Naive thymus-derived CD4-positive, alpha-beta T cell (primary cell): ENCODE data around the gene FBXL4. TPM values are rescaled to one million over a fixed set of nuclear protein-coding genes. Genes with fewer than 3 reads are reported as not detected.

ENCODE experiments used
- ATAC-seq: fragments of 150-1000 bp; cut with Tn5 transposase; 2 replicates; pipeline ENCODE4 v1.10.0; 2021; ENCODE audit warnings: mild to moderate bottlenecking, moderate library complexity
- CTCF ChIA-PET: fragments of 350-600 bp; sonication (Branson Sonifier 250); formaldehyde crosslinking; loops from one replicate; lab custom pipeline; 2021; ENCODE audit warnings: antibody characterized with exemption; lab: Charles Lee
- POLR2A ChIA-PET: fragments of 350-600 bp; sonication (Branson Sonifier 250); formaldehyde crosslinking; loops from one replicate; lab custom pipeline; 2021; ENCODE audit warnings: antibody characterized with exemption, inconsistent platforms; lab: Charles Lee
- DNase-seq, 9 donors: peaks; one replicate each; pipeline versions ENCODE4 v3.0.0 to v3.0.0-alpha.2; 2020 to 2022; ENCODE audit warnings: mixed read lengths in 1 of 9
- H3K27ac ChIP-seq: one replicate; pipeline ENCODE4 v1.7.0; 2013; ENCODE audit warnings: mild to moderate bottlenecking, low read depth, low read length, moderate library complexity
- H3K27me3 ChIP-seq, 2 donors: one replicate each; pipeline ENCODE4 v1.7.0; 2013; ENCODE audit warnings: low read length in 2 of 2, mild to moderate bottlenecking in 2 of 2, moderate library complexity in 2 of 2; ENCODE audit not compliant: control insufficient read depth in 2 of 2, insufficient read depth in 2 of 2
- H3K36me3 ChIP-seq, 3 experiments: 1 replicate in 2 of 3; 2 replicates in 1 of 3; pipeline ENCODE4 v1.7.0; 2013; ENCODE audit warnings: low read length in 3 of 3, mild to moderate bottlenecking in 3 of 3, moderate library complexity in 1 of 3; ENCODE audit not compliant: insufficient read depth in 3 of 3, control insufficient read depth in 2 of 3
- H3K4me1 ChIP-seq, 2 donors: one replicate each; pipeline ENCODE4 v1.7.0; 2013; ENCODE audit warnings: low read length in 2 of 2, mild to moderate bottlenecking in 2 of 2, moderate library complexity in 1 of 2; ENCODE audit not compliant: control insufficient read depth in 2 of 2, insufficient read depth in 2 of 2
- H3K4me3 ChIP-seq: 2 replicates; pipeline ENCODE4 v1.7.0; 2013; ENCODE audit warnings: mild to moderate bottlenecking, low read length
- H3K9me3 ChIP-seq, 3 experiments: 1 replicate in 2 of 3; 2 replicates in 1 of 3; pipeline ENCODE4 v1.7.0; 2013; ENCODE audit warnings: low read length in 3 of 3; ENCODE audit not compliant: control insufficient read depth in 2 of 3
- H3K27ac Mint-ChIP-seq, 9 donors: one replicate each; pipeline ENCODE4 v1.8.0; 2020 to 2022; ENCODE audit warnings: mixed read lengths in 9 of 9, mild to moderate bottlenecking in 8 of 9, moderate library complexity in 5 of 9, inconsistent platforms in 2 of 9
- H3K27me3 Mint-ChIP-seq, 5 donors: one replicate each; pipeline ENCODE4 v1.8.0; 2021 to 2022; ENCODE audit warnings: mixed read lengths in 5 of 5, mild to moderate bottlenecking in 1 of 5
- H3K36me3 Mint-ChIP-seq, 5 donors: one replicate each; pipeline ENCODE4 v1.8.0; 2020 to 2022; ENCODE audit warnings: mixed read lengths in 5 of 5, mild to moderate bottlenecking in 3 of 5, inconsistent platforms in 1 of 5
- H3K4me1 Mint-ChIP-seq, 7 donors: one replicate each; pipeline ENCODE4 v1.8.0; 2020 to 2022; ENCODE audit warnings: mixed read lengths in 7 of 7, mild to moderate bottlenecking in 3 of 7, inconsistent platforms in 1 of 7
- H3K4me3 Mint-ChIP-seq, 10 donors: one replicate each; pipeline ENCODE4 v1.8.0; 2020 to 2022; ENCODE audit warnings: mild to moderate bottlenecking in 10 of 10, mixed read lengths in 10 of 10, moderate library complexity in 6 of 10, inconsistent platforms in 2 of 10
- H3K9me3 Mint-ChIP-seq, 11 donors: one replicate each; pipeline ENCODE4 v1.8.0; 2020 to 2022; ENCODE audit warnings: mixed read lengths in 11 of 11, mild to moderate bottlenecking in 4 of 11, inconsistent platforms in 1 of 11, moderate library complexity in 1 of 11
- intact Hi-C, 2 donors: fragments of 100-400 bp; cut with micrococcal nuclease; formaldehyde crosslinking; loops; one replicate each; pipeline ENCODE4 v1.15.1; 2023
- polyA plus RNA-seq, 2 donors: library from polyadenylated mRNA; unstranded; fragments of 300-500 nt; fragmentation: Illumina TruSeq; gene quantifications; one replicate each; pipeline ENCODE4 v1.2.3, GENCODE V29; 2021
- total RNA-seq, 6 experiments: library from RNA in 5 of 6; stranded (reverse) in 5 of 6; gene quantifications; 1 replicate in 5 of 6; 2 replicates in 1 of 6; pipeline ENCODE4 v1.2.3 and lab custom pipeline; 2021 to 2026

The FBXL4 gene
- total and polyA plus RNA-seq, 7 experiments from 2014 or later = 9.2 to 24.3 (median 13.5) TPM

DNA sequence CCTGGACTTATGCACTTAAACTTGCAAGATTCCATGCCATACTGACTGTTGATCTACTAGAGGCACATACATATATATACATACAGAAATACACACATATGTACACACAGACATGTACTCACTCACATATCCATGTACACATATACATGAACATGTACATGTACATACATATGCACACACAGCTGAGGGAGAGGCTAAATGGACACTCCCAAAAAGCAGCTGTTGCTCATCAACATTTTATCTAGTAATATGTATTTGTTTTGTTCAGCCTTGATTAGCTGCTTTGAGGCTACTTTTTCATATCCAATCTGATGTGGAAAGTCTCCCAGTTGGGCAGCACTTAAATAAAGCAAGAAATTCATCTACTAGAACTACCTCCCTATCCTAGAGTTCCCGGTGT lies 33.7 kb upstream of the FBXL4 start:
- intact Hi-C loops = no loop called here
- ATAC-seq (no peak), DNase-seq (no peak)
- H3K27ac ChIP-seq = no peak overlapping the region
- Mint-ChIP-seq H3K36me3 (no peaks in the 10 kb centered on the region), H3K27ac (no peak overlapping the region), H3K27me3 (peaks cover 9 to 18% (median 17%) of the 10 kb centered on the region in 5 donors), H3K9me3 (no peaks in the 10 kb centered on the region), H3K4me3 (no peak overlapping the region), H3K4me1 (peaks cover 0 to 6% (median 3%) of the 10 kb centered on the region in 7 donors)
- H3K4me1 ChIP-seq = no peaks in the 10 kb centered on the region
- H3K36me3 ChIP-seq = no peaks in the 10 kb centered on the region
- H3K4me3 ChIP-seq = no peak overlapping the region
- POLR2A ChIA-PET = no interaction called here
- H3K27me3 ChIP-seq = peaks cover 0 to 8% of the 10 kb centered on the region in 2 donors
- H3K9me3 ChIP-seq = no peaks in the 10 kb centered on the region
- CTCF ChIA-PET = no interaction called here

DNA sequence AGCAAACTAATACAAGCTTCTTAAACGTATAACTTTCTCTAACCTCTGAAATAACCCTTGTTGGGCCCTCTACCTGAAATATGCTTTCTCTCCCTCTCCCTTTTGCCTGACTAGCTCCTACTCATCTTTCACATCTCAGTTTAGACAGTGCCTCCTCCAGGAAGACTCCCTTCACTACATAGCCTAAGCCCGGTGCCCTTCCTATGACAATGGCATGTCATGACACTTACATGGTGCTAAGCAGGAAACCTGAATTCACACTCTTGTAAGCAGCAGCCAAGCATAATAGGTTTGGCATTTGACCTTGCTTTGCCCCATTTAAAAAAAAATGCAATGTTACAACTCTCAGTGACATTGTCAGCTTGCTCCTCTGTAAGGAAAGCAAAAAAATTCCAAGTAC lies 33.1 kb upstream of the FBXL4 start:
- Mint-ChIP-seq H3K4me1 (peaks cover 0 to 6% (median 3%) of the 10 kb centered on the region in 7 donors), H3K9me3 (no peaks in the 10 kb centered on the region), H3K27me3 (peaks cover 6 to 14% (median 13%) of the 10 kb centered on the region in 5 donors), H3K27ac (no peak overlapping the region), H3K4me3 (no peak overlapping the region), H3K36me3 (no peaks in the 10 kb centered on the region)
- H3K4me3 ChIP-seq = no peak overlapping the region
- DNase-seq (no peak), ATAC-seq (no peak)
- no peaks in the 10 kb centered on the region for H3K9me3 ChIP-seq
- no peak overlapping the region for H3K27ac ChIP-seq
- H3K27me3 ChIP-seq = peaks cover 0 to 6% of the 10 kb centered on the region in 2 donors
- no peaks in the 10 kb centered on the region for H3K36me3 ChIP-seq
- ChIA-PET CTCF (no interaction called here), POLR2A (no interaction called here)
- intact Hi-C loops = no loop called here
- H3K4me1 ChIP-seq = no peaks in the 10 kb centered on the region

DNA sequence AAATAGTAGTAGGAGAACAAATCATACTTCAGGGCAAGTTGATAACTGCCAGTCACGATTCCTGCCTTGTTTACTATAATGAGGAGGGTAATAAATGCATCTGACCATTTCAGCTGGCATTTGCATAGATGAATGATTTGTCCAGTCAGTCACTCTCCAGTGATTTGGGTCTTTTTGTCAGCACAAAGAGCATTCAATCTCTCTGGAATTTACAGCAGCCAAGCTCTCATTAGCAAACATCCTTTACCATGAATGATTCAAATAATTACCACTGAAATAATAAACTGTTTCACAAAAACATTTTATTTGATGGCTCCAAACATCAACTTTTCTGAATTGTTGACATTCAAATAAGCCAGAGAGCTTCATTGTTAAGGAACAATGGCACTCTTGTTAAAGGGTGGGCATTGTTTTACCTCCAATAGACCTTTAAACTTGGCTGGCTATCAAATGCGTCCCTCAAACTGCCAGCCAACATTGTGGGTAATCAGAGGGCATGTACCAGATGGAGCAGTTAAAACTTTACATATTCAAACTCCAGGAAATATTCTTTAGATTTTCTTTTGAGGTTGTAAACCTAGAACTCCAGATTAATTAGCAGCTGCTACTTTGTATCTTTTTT lies 30.0 kb upstream of the FBXL4 start:
- Histone ChIP-seq H3K9me3 (no peaks in the 10 kb centered on the region), H3K36me3 (no peaks in the 10 kb centered on the region), H3K27me3 (no peaks in the 10 kb centered on the region), H3K4me3 (no peak overlapping the region), H3K4me1 (no peaks in the 10 kb centered on the region), H3K27ac (no peak overlapping the region)
- Mint-ChIP-seq H3K4me1 (peaks cover 0 to 6% (median 3%) of the 10 kb centered on the region in 7 donors), H3K36me3 (no peaks in the 10 kb centered on the region), H3K27me3 (peaks cover 4 to 8% (median 6%) of the 10 kb centered on the region in 5 donors), H3K9me3 (peaks cover 0 to 2% (median 0%) of the 10 kb centered on the region in 11 donors), H3K4me3 (no peak overlapping the region), H3K27ac (no peak overlapping the region)
- intact Hi-C loops = no loop called here
- DNase-seq (no peak), ATAC-seq (no peak)
- ChIA-PET POLR2A (no interaction called here), CTCF (no interaction called here)

DNA sequence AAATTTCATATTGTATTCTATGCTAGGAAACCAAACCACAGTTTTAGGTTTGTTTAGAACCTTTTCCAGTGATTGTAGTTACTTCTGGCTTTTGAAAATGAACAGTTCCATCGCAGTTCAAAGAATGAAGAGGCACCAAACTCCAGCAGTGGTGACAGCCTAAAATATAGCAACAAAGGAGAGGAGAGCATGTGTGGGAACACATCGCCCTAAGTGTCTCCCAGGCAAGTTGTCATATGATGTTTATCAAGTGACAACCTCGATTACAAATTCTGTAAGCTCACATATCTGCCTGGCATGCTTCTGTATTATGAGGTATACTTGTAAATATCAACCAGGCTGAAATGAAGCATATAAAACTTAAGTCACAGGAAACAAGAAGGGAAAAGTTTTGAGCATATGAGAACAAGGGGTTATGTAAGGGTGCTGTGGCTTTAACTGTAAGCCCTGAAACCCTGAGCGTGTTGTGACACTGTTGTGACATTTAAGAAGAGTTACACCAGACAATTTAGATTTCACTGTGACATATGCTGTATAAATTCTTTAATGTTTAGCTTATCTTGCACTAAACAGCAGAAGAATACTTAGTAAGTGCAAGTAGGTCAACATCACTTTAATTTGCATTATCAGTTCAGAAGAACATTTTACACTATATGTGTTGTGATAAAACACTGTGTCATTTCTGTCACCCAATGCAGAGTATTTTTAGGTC lies 29.1 kb upstream of the FBXL4 start:
- H3K27ac Mint-ChIP-seq = no peak overlapping the region
- DNase-seq = no peak
- POLR2A ChIA-PET = no interaction called here
- Histone ChIP-seq H3K9me3 (no peaks in the 10 kb centered on the region), H3K36me3 (no peaks in the 10 kb centered on the region), H3K27ac (no peak overlapping the region), H3K4me1 (no peaks in the 10 kb centered on the region), H3K4me3 (no peak overlapping the region), H3K27me3 (no peaks in the 10 kb centered on the region)
- H3K4me1 Mint-ChIP-seq = peaks cover 0 to 6% (median 3%) of the 10 kb centered on the region in 7 donors
- no peak for ATAC-seq
- peaks cover 0 to 8% (median 6%) of the 10 kb centered on the region in 5 donors for H3K27me3 Mint-ChIP-seq
- H3K36me3 Mint-ChIP-seq = no peaks in the 10 kb centered on the region
- intact Hi-C loops = no loop called here
- H3K9me3 Mint-ChIP-seq = peaks cover 0 to 2% (median 0%) of the 10 kb centered on the region in 11 donors
- CTCF ChIA-PET = no interaction called here
- H3K4me3 Mint-ChIP-seq = no peak overlapping the region

DNA sequence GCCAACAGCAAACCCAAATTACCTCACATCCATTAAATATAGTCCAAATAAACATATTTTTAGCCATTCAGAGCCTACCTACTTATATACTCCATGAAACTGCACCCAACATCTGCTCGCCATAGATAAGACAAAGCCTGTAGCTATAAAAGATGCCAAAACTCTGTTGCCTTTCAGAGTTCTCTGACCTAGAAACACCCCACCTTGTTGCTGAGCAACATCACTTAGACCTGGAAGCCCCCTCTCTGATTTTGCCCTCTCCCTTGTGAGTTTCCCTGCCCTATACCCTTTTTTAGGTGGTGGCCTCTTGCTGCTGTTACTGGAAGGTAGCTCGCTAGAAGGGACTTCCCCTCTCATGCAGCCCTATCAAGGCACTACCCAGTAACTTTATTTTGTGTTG lies 27.7 kb upstream of the FBXL4 start:
- Mint-ChIP-seq H3K9me3 (peaks cover 0 to 2% (median 0%) of the 10 kb centered on the region in 11 donors), H3K4me1 (peaks cover 0 to 6% (median 3%) of the 10 kb centered on the region in 7 donors), H3K27ac (no peak overlapping the region), H3K36me3 (no peaks in the 10 kb centered on the region), H3K27me3 (peaks cover 0 to 8% (median 6%) of the 10 kb centered on the region in 5 donors), H3K4me3 (no peak overlapping the region)
- Histone ChIP-seq H3K9me3 (no peaks in the 10 kb centered on the region), H3K4me3 (no peak overlapping the region), H3K27ac (no peak overlapping the region), H3K27me3 (no peaks in the 10 kb centered on the region), H3K4me1 (no peaks in the 10 kb centered on the region), H3K36me3 (no peaks in the 10 kb centered on the region)
- ChIA-PET CTCF (no interaction called here), POLR2A (no interaction called here)
- intact Hi-C loops = no loop called here
- ATAC-seq (no peak), DNase-seq (no peak)

DNA sequence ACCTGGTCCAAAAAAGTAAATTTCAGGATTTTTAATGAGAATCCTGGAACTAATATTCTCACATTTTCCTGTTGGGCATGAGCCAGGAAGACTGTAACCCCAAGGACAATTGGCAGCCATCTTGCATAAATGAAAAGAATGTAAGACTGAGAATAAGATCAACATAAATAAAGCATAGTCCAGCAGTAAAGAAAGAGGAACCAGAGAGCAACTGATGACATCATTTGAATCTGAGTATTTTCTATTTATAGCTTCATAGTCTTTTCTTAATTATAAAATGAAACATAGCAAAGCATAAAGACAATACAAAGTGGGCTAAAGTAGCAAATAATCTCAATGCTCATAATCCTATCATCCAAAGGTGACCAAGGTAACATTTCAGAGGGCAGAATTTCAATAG lies 26.6 kb upstream of the FBXL4 start:
- H3K27ac Mint-ChIP-seq = no peak overlapping the region
- ChIA-PET CTCF (no interaction called here), POLR2A (no interaction called here)
- peaks cover 0 to 4% (median 0%) of the 10 kb centered on the region in 11 donors for H3K9me3 Mint-ChIP-seq
- DNase-seq = no peak
- ATAC-seq = no peak
- H3K36me3 Mint-ChIP-seq = no peaks in the 10 kb centered on the region
- H3K27ac ChIP-seq = no peak overlapping the region
- no peak overlapping the region for H3K4me3 ChIP-seq
- H3K27me3 Mint-ChIP-seq = peaks cover 0 to 8% (median 6%) of the 10 kb centered on the region in 5 donors
- peaks cover 0 to 6% (median 3%) of the 10 kb centered on the region in 7 donors for H3K4me1 Mint-ChIP-seq
- no peaks in the 10 kb centered on the region for H3K36me3 ChIP-seq
- H3K9me3 ChIP-seq = no peaks in the 10 kb centered on the region
- no peak overlapping the region for H3K4me3 Mint-ChIP-seq
- intact Hi-C loops = no loop called here
- H3K27me3 ChIP-seq = no peaks in the 10 kb centered on the region
- H3K4me1 ChIP-seq = no peaks in the 10 kb centered on the region
